HG03520 (cell line): Measurements from ENCODE around the gene NISCH.

ENCODE experiments used
- ATAC-seq: cut with Tn5 transposase; IDR thresholded peaks from one replicate; pipeline ENCODE4 v1.9.1; 2021; ENCODE audit warnings: mild to moderate bottlenecking, moderate library complexity; ENCODE audit not compliant: unreplicated experiment

The NISCH gene

GRCh38 chr3:52435246-52436101 is 19.9 kb upstream of the NISCH start:
- ATAC-seq = no peak

GRCh38 chr3:52436500-52437149 is 18.8 kb upstream of the NISCH start:
- ATAC-seq = no peak

GRCh38 chr3:52437326-52438103 is 17.9 kb upstream of the NISCH start:
- no peak for ATAC-seq

GRCh38 chr3:52438104-52438376 is 17.4 kb upstream of the NISCH start:
- ATAC-seq = no peak

GRCh38 chr3:52438579-52439425 is 16.6 kb upstream of the NISCH start:
- no peak for ATAC-seq

GRCh38 chr3:52439426-52440248 is 15.8 kb upstream of the NISCH start:
- no peak for ATAC-seq

GRCh38 chr3:52440249-52440551 is 15.2 kb upstream of the NISCH start:
- no peak for ATAC-seq

GRCh38 chr3:52440671-52441070 is 14.7 kb upstream of the NISCH start:
- no peak for ATAC-seq

- no peak for ATAC-seq
Observed at GRCh38 chr3:52441091-52441771, 14.2 kb upstream of the NISCH start.

- no peak for ATAC-seq
Observed at GRCh38 chr3:52441772-52442332, 13.6 kb upstream of the NISCH start.

GRCh38 chr3:52442409-52443267 is 12.8 kb upstream of the NISCH start:
- no peak for ATAC-seq

GRCh38 chr3:52443268-52443610 is 12.2 kb upstream of the NISCH start:
- no peak for ATAC-seq

- ATAC-seq = no peak
Observed at GRCh38 chr3:52443791-52444687, 11.4 kb upstream of the NISCH start.

- ATAC-seq = peak; percentile 81
Observed at GRCh38 chr3:52444860-52445793, 10.3 kb upstream of the NISCH start, which contains the start of gene SEMA3G. TSS of gene SEMA3G (minus strand) at chr3:52445103. CDS start at chr3:52445027, 76 bp downstream.

- ATAC-seq = no peak
Observed at GRCh38 chr3:52446042-52446441, 9.4 kb upstream of the NISCH start.
